Measurements from ENCODE around the gene ANO10.

- TF ChIP-seq CBX5 (IDR thresholded peaks at IDR 0.05; ENCODE audit: low read depth, low read length) = no peak
- no peak for TF ChIP-seq POLR2A (IDR thresholded peaks at IDR 0.05; ENCODE audit: control extremely low read depth in 1 of 2, low read depth in 2 of 2, low read length in 2 of 2)
- TF ChIP-seq KDM5A (IDR thresholded peaks at IDR 0.05; ENCODE audit: low read length) = no peak
- TF ChIP-seq BCL11A (IDR thresholded peaks at IDR 0.05; ENCODE audit: low read depth in 2 of 2, low read length in 2 of 2) = no peak
- TF ChIP-seq POLR2AphosphoS5 (IDR thresholded peaks at IDR 0.05; ENCODE audit: low read depth, low read length) = no peak
- TF ChIP-seq JUND (IDR thresholded peaks at IDR 0.05; ENCODE audit: low read length) = no peak
- TF ChIP-seq KDM1A (IDR thresholded peaks at IDR 0.05; ENCODE audit: borderline replicate concordance, low read length) = no peak
- TF ChIP-seq SIRT6 (IDR thresholded peaks at IDR 0.05; ENCODE audit: low read length) = no peak
- TF ChIP-seq CTCF (IDR thresholded peaks at IDR 0.05; ENCODE audit: control extremely low read depth in 1 of 3, insufficient read depth in 1 of 3, low read depth in 1 of 3, low read length in 3 of 3) = no peak
- no peak for TF ChIP-seq SP2 (IDR thresholded peaks at IDR 0.05; ENCODE audit: low read length)
- no peak for TF ChIP-seq FOSL1 (IDR thresholded peaks at IDR 0.05; ENCODE audit: insufficient read depth, low read depth, low read length)
- no peak for TF ChIP-seq ZNF274 (IDR thresholded peaks at IDR 0.05; ENCODE audit: borderline replicate concordance, extremely low read depth, low read length)
Observed at GRCh38 chr3:43473244-43473643, 148.6 kb downstream of the ANO10 start.

All from H1 (cell line).